Diencephalon (tissue), 1 donor: ENCODE results near the gene NUP88. TPM values are rescaled to one million over a fixed set of nuclear protein-coding genes. Genes with fewer than 3 reads are reported as not detected.

Experiments
- total RNA-seq: library from RNA; depleted of rRNA; stranded (reverse); fragments of >200 nt; gene quantifications from one replicate; pipeline ENCODE4 v1.2.3, GENCODE V29; 2014

Gene NUP88
- 54.4 TPM for total RNA-seq

GRCh38 chr17:5419356-5419958 is at the start of gene NUP88:
Gene NUP88, minus strand, starts transcription at chr17:5419662. Its CDS starts 12 bp downstream, at chr17:5419650.

GRCh38 chr17:5438716-5439445 is 19.4 kb upstream of the NUP88 start, which contains the start of gene C1QBP:
Gene C1QBP, minus strand, starts transcription at chr17:5439155. Its CDS starts 82 bp downstream, at chr17:5439073.

GRCh38 chr17:5419959-5420653 is 644 bp upstream of the NUP88 start, which contains the start of gene RPAIN:
Gene RPAIN, plus strand, starts transcription at chr17:5420182. Its CDS starts 29 bp downstream, at chr17:5420211.

Other genes with a start within 250 kb of the NUP88 start
- gene ZNF594, start 227.8 kb downstream of the NUP88 start, total RNA-seq: 27.7 TPM
- gene SCIMP, start 184.8 kb downstream of the NUP88 start, total RNA-seq: 0.46 TPM
- gene RABEP1, start 137.4 kb downstream of the NUP88 start, total RNA-seq: 122 TPM
- 62.3 TPM for gene RPAIN, start 520 bp upstream of the NUP88 start, total RNA-seq
- gene C1QBP, start 19.5 kb upstream of the NUP88 start, total RNA-seq: 134 TPM
- 15.2 TPM for gene DHX33, start 49.3 kb upstream of the NUP88 start, total RNA-seq
- 55.1 TPM for gene DERL2, start 66.5 kb upstream of the NUP88 start, total RNA-seq
- 17.5 TPM for gene MIS12, start 66.9 kb upstream of the NUP88 start, total RNA-seq
- gene NLRP1, start 164.8 kb upstream of the NUP88 start, total RNA-seq: 116 TPM